MM.1S (cell line): ENCODE data around the gene GPR157.
A peak's percentile ranks its signal among the peaks of the same experiment; 100 is the strongest.

Experiments
- DNase-seq: peaks from one replicate; pipeline ENCODE4 v3.0.0-alpha.2; 2015
- H2AFZ ChIP-seq: fragments of 300-600 bp; sonication (generic); 2 replicates; pipeline ENCODE4 v1.6.0; 2016; ENCODE audit warnings: antibody characterized with exemption, low read length
- H3F3A ChIP-seq: fragments of 300-600 bp; sonication (generic); 2 replicates; pipeline ENCODE4 v1.6.1; 2016; ENCODE audit warnings: mild to moderate bottlenecking, antibody characterized with exemption, low read length, moderate library complexity, mixed read lengths; ENCODE audit not compliant: insufficient read depth
- H3K27ac ChIP-seq: fragments of 300-600 bp; sonication (generic); 2 replicates; pipeline ENCODE4 v1.5.1; 2016; ENCODE audit warnings: mild to moderate bottlenecking, low read length
- H3K27me3 ChIP-seq: fragments of 300-600 bp; sonication (generic); replicated peaks from 2 replicates; pipeline ENCODE4 v1.6.0; 2016; ENCODE audit warnings: low read length; ENCODE audit not compliant: insufficient read depth
- H3K36me3 ChIP-seq: fragments of 300-600 bp; sonication (generic); replicated peaks from 2 replicates; pipeline ENCODE4 v1.6.1; 2016; ENCODE audit warnings: mild to moderate bottlenecking, low read length, mixed read lengths; ENCODE audit not compliant: insufficient read depth
- H3K4me1 ChIP-seq: fragments of 300-600 bp; sonication (generic); 2 replicates; pipeline ENCODE4 v1.6.1; 2016; ENCODE audit warnings: low read length, mixed read lengths
- H3K4me2 ChIP-seq: fragments of 300-600 bp; sonication (generic); 2 replicates; pipeline ENCODE4 v1.6.0; 2016; ENCODE audit warnings: low read depth, low read length
- H3K4me3 ChIP-seq: fragments of 300-600 bp; sonication (generic); 2 replicates; pipeline ENCODE4 v1.5.1; 2016; ENCODE audit warnings: low read length, mixed read lengths
- H3K79me2 ChIP-seq: fragments of 300-600 bp; sonication (generic); 2 replicates; pipeline ENCODE4 v1.6.1; 2016; ENCODE audit warnings: mixed run types, low read length, mixed read lengths
- H3K9ac ChIP-seq: fragments of 300-600 bp; sonication (generic); 2 replicates; pipeline ENCODE4 v1.6.1; 2016; ENCODE audit warnings: low read length, mixed read lengths
- H3K9me2 ChIP-seq: fragments of 300-600 bp; sonication (generic); replicated peaks from 2 replicates; pipeline ENCODE4 v1.6.1; 2016; ENCODE audit warnings: mild to moderate bottlenecking, low read length, mixed read lengths; ENCODE audit not compliant: insufficient read depth
- H3K9me3 ChIP-seq: fragments of 300-600 bp; sonication (generic); replicated peaks from 2 replicates; pipeline ENCODE4 v1.6.1; 2016; ENCODE audit warnings: mild to moderate bottlenecking, low read length, mixed read lengths; ENCODE audit not compliant: insufficient read depth
- H4K20me1 ChIP-seq: fragments of 300-600 bp; sonication (generic); 2 replicates; pipeline ENCODE4 v1.6.1; 2016; ENCODE audit warnings: mild to moderate bottlenecking, low read length, moderate library complexity, mixed read lengths; ENCODE audit not compliant: insufficient read depth
- EZH2 ChIP-seq: fragments of 300-600 bp; sonication (generic); optimal IDR thresholded peaks from 2 replicates; pipeline ENCODE3; 2017; ENCODE audit warnings: low read depth, mild to moderate bottlenecking, antibody characterized with exemption, low read length, mixed read lengths
- EZH2phosphoT487 ChIP-seq: fragments of 300-600 bp; sonication (generic); IDR thresholded peaks from 2 replicates; pipeline ENCODE4 v1.6.1; 2018; ENCODE audit warnings: antibody characterized with exemption, low read length
- TF ChIP-seq, protein P1 (sequence below): fragments of 300-600 bp; sonication (generic); IDR thresholded peaks from 2 replicates; pipeline ENCODE4 v1.5.1; 2016; ENCODE audit warnings: antibody characterized with exemption, low read length, mixed read lengths

GPR157 gene, protein sequence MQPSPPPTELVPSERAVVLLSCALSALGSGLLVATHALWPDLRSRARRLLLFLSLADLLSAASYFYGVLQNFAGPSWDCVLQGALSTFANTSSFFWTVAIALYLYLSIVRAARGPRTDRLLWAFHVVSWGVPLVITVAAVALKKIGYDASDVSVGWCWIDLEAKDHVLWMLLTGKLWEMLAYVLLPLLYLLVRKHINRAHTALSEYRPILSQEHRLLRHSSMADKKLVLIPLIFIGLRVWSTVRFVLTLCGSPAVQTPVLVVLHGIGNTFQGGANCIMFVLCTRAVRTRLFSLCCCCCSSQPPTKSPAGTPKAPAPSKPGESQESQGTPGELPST

DNA sequence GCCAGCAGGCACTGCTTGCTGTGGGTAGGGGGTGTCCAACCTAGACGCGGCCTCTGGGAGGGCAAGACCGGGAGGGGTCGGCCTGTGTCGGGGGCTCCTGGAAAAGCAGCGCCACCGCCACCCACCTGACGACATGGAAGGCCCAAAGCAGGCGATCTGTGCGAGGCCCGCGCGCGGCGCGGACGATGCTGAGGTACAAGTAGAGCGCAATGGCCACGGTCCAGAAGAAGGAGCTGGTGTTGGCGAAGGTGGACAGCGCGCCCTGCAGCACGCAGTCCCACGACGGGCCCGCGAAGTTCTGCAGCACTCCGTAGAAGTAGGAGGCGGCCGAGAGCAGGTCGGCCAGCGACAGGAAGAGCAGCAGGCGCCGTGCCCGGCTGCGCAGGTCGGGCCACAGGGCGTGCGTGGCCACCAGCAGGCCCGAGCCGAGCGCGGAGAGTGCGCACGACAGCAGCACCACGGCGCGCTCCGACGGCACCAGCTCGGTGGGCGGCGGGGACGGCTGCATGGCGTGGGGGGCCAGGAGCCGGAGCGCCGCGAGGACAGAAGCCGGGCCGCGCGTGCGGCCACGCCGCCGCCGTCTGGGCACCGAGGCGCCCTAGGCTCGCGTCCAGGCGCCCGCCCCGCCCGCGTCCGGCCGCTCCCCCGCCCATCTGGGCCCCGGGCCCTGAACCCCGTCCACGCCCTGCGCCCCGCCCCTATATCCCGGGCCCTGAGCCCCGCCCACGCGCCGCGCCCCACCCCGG is at the start of gene GPR157:
Gene GPR157, minus strand, starts transcription at position 583 of the 746 bp plus-strand sequence. Its CDS starts 75 bp downstream, at position 508.
- peak within 1 kb of the TSS; percentile 56 for H3K4me3 ChIP-seq

DNA sequence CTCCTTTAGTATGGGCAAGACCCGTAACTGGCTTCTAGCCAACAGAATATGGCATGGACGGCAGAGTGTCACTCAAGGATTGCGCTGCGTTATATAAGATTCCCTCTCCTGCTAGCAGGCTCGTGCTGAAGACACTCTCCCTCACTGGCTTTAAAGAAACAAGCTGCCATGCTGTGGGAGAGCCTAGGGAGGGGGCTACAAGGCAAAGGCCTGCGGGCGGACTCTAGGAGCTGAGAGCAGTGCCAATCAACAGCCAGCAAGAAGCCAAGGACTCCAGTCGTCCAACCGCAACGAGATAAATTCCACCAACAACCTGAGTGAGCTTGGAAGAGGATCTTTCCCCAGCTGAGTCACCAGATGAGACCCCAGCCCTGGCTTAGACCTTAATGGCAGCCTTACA is 45.9 kb upstream of the GPR157 start:
- Histone ChIP-seq H3K4me3 (no peak overlapping the region), H3K9me3 (no peaks in the 10 kb centered on the region), H3K4me1 (no peaks in the 10 kb centered on the region), H3K79me2 (no peaks in the 10 kb centered on the region), H3F3A (no peaks in the 10 kb centered on the region), H3K27me3 (no peaks in the 10 kb centered on the region), H3K9me2 (no peaks in the 10 kb centered on the region), H4K20me1 (no peaks in the 10 kb centered on the region), H3K4me2 (no peak overlapping the region), H3K9ac (no peak overlapping the region), H2AFZ (no peak overlapping the region), H3K36me3 (no peaks in the 10 kb centered on the region), H3K27ac (no peak overlapping the region)
- DNase-seq = no peak
- no peak for TF ChIP-seq EZH2phosphoT487
- TF ChIP-seq, protein P1, sequence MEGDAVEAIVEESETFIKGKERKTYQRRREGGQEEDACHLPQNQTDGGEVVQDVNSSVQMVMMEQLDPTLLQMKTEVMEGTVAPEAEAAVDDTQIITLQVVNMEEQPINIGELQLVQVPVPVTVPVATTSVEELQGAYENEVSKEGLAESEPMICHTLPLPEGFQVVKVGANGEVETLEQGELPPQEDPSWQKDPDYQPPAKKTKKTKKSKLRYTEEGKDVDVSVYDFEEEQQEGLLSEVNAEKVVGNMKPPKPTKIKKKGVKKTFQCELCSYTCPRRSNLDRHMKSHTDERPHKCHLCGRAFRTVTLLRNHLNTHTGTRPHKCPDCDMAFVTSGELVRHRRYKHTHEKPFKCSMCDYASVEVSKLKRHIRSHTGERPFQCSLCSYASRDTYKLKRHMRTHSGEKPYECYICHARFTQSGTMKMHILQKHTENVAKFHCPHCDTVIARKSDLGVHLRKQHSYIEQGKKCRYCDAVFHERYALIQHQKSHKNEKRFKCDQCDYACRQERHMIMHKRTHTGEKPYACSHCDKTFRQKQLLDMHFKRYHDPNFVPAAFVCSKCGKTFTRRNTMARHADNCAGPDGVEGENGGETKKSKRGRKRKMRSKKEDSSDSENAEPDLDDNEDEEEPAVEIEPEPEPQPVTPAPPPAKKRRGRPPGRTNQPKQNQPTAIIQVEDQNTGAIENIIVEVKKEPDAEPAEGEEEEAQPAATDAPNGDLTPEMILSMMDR = no peak

More for the DNA sequence above, at the start of gene GPR157:
- H3K4me1 ChIP-seq = peaks cover 6% of the 10 kb centered on the region; the same call in 1 of the 2 replicates
- peak within 1 kb of the TSS; percentile 81 for H3K4me2 ChIP-seq
- H2AFZ ChIP-seq = peak within 1 kb of the TSS; percentile 68
- peak; percentile 73 for DNase-seq
- H3K9ac ChIP-seq = peak within 1 kb of the TSS; percentile 22; the same call in 1 of the 2 replicates
- H3F3A ChIP-seq = peaks cover 9% of the 10 kb centered on the region
- TF ChIP-seq EZH2phosphoT487 (no peak), EZH2 (no peak)
- TF ChIP-seq, protein P1 = no peak
- H3K9me2 ChIP-seq = no peaks in the 10 kb centered on the region
- no peaks in the 10 kb centered on the region for H3K79me2 ChIP-seq
- no peak within 1 kb of the TSS for H3K27ac ChIP-seq
- no peaks in the 10 kb centered on the region for H3K9me3 ChIP-seq
- peaks cover 23% of the 10 kb centered on the region for H3K27me3 ChIP-seq
- H4K20me1 ChIP-seq = no peaks in the 10 kb centered on the region
- no peaks in the 10 kb centered on the region for H3K36me3 ChIP-seq

DNA sequence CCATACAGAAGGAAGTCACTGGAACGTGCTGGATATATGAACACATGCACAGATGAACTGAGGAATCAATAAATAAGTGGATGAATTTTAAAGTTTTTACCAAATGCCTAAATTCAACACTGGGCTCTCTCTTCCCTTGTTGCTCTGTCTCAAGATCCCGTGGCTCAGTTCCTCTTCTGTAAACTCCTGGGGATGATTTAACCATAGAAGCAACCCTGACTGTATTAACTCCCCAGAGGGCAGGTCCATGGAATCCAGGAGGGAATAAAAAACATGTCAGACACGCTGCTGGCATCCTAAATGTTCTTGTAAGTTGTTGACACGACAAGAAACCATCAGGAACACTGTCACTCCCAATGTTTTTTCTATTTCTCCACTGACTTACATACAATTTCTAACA is 45.3 kb upstream of the GPR157 start:
- no peak for TF ChIP-seq EZH2
- TF ChIP-seq EZH2phosphoT487 = no peak
- TF ChIP-seq, protein P1 = no peak
- no peaks in the 10 kb centered on the region for H3K36me3 ChIP-seq
- H3K4me3 ChIP-seq = no peak overlapping the region
- H3K9ac ChIP-seq = no peak overlapping the region
- H4K20me1 ChIP-seq = no peaks in the 10 kb centered on the region
- H3K9me2 ChIP-seq = no peaks in the 10 kb centered on the region
- H3K79me2 ChIP-seq = no peaks in the 10 kb centered on the region
- no peak for DNase-seq
- H3K4me1 ChIP-seq = no peaks in the 10 kb centered on the region
- no peak overlapping the region for H3K4me2 ChIP-seq
- no peak overlapping the region for H3K27ac ChIP-seq
- H3F3A ChIP-seq = no peaks in the 10 kb centered on the region
- H2AFZ ChIP-seq = no peak overlapping the region
- no peaks in the 10 kb centered on the region for H3K27me3 ChIP-seq
- H3K9me3 ChIP-seq = no peaks in the 10 kb centered on the region
